GM12878 (cell line): Measurements from ENCODE around the gene EML1. TPM values are rescaled to one million over a fixed set of nuclear protein-coding genes. Genes with fewer than 3 reads are reported as not detected.

Experiments
- ATAC-seq: fragments of 200-7000 bp; cut with Tn5 transposase; 3 replicates; pipeline ENCODE4 v1.9.1; 2020; ENCODE audit warnings: mild to moderate bottlenecking, moderate library complexity
- BruUV-seq: library from RNA; stranded (reverse); fragments of 400-500 nt; replicated peaks from 2 replicates; lab custom pipeline; 2021; lab: Mats Ljungman, UMichigan
- CTCF ChIA-PET: fragments of 300-600 bp; sonication (Branson Sonifier 250); formaldehyde crosslinking; extraction: SDS; loops from one replicate; lab custom pipeline; 2021; ENCODE audit warnings: inconsistent platforms; lab: Yijun Ruan, JAX
- POLR2A ChIA-PET: fragments of 350-600 bp; formaldehyde crosslinking; extraction: SDS; loops from one replicate; lab custom pipeline; 2021; ENCODE audit warnings: inconsistent platforms; lab: Charles Lee
- RAD21 ChIA-PET: fragments of 300-600 bp; sonication (Branson Sonifier 250); formaldehyde crosslinking; loops from one replicate; lab custom pipeline; 2023; ENCODE audit warnings: antibody characterized with exemption; ENCODE audit not compliant: unreplicated experiment; lab: Charles Lee
- SMC1A ChIA-PET: fragments of 300-600 bp; sonication (Branson Sonifier 250); formaldehyde crosslinking; loops from one replicate; lab custom pipeline; 2023; ENCODE audit not compliant: unreplicated experiment, uncharacterized antibody; lab: Charles Lee
- DNase-seq: peaks from one replicate; pipeline ENCODE4 v3.0.0-alpha.2; 2011; ENCODE audit warnings: low read depth, low spot score
- FAIRE-seq: peaks from 3 replicates; lab custom pipeline; 2011; peaks lifted over from hg19 to GRCh38; lab: Jason Lieb, UNC
- H2AFZ ChIP-seq: 2 replicates; pipeline ENCODE4 v1.6.0; 2011; ENCODE audit warnings: low read depth, low read length, control low read depth; ENCODE audit not compliant: control insufficient read depth
- H3K27ac ChIP-seq: 2 replicates; pipeline ENCODE4 v1.5.1; 2011; ENCODE audit warnings: control low read depth; ENCODE audit not compliant: control insufficient read depth, insufficient read depth
- H3K27me3 ChIP-seq, 2 experiments: replicated peaks in 1 of 2; 2 replicates each; pipeline versions ENCODE4 v1.6.0 to v1.6.1; 2011; ENCODE audit warnings: low read length in 1 of 2; ENCODE audit not compliant: control insufficient read depth in 2 of 2, insufficient read depth in 2 of 2
- H3K36me3 ChIP-seq, 2 experiments: 2 replicates each; pipeline ENCODE4 v1.5.1; 2011; ENCODE audit warnings: low read length in 1 of 2; ENCODE audit not compliant: control insufficient read depth in 2 of 2, insufficient read depth in 2 of 2
- H3K4me1 ChIP-seq: 2 replicates; pipeline ENCODE4 v1.6.1; 2011; ENCODE audit warnings: mild to moderate bottlenecking, low read length, moderate library complexity, mixed read lengths; ENCODE audit not compliant: control insufficient read depth, insufficient read depth
- H3K4me2 ChIP-seq: 2 replicates; pipeline ENCODE4 v1.6.0; 2011; ENCODE audit warnings: control low read depth; ENCODE audit not compliant: control insufficient read depth, insufficient read depth
- H3K4me3 ChIP-seq: fragments of 200-600 bp; sonication (generic); 2 replicates; pipeline ENCODE4 v1.5.1; 2016
- H3K79me2 ChIP-seq: 2 replicates; pipeline ENCODE4 v1.6.0; 2011; ENCODE audit warnings: low read length; ENCODE audit not compliant: control insufficient read depth, insufficient read depth
- H3K9ac ChIP-seq: 2 replicates; pipeline ENCODE4 v1.8.0; 2011; ENCODE audit warnings: low read length, control low read depth, mixed read lengths; ENCODE audit not compliant: control insufficient read depth, insufficient read depth
- H3K9me3 ChIP-seq: replicated peaks from 3 replicates; pipeline ENCODE4 v1.5.1; 2011; ENCODE audit warnings: mild to moderate bottlenecking, low read length; ENCODE audit not compliant: control insufficient read depth, insufficient read depth
- H4K20me1 ChIP-seq: 2 replicates; pipeline ENCODE4 v1.6.0; 2011; ENCODE audit not compliant: control insufficient read depth, insufficient read depth
- ATF2 ChIP-seq: IDR thresholded peaks from 2 replicates; pipeline ENCODE4 v1.6.1; 2012; ENCODE audit warnings: low read length, inconsistent platforms
- CREM ChIP-seq: IDR thresholded peaks from 2 replicates; pipeline ENCODE4 v1.6.1; 2014; ENCODE audit warnings: antibody characterized with exemption, low read depth
- E2F4 ChIP-seq: IDR thresholded peaks from 2 replicates; pipeline ENCODE4 v1.6.1; 2012; ENCODE audit warnings: low read depth, low read length, improper control_type of control experiment
- MYB ChIP-seq: fragments of 150-350 bp; IDR thresholded peaks from 2 replicates; pipeline ENCODE4 v1.6.1; 2014; ENCODE audit warnings: mild to moderate bottlenecking, low read depth, low read length, borderline replicate concordance
- NFYA ChIP-seq: IDR thresholded peaks from 2 replicates; pipeline ENCODE4 v1.6.1; 2011; ENCODE audit warnings: low read depth, mild to moderate bottlenecking, low read length, improper control_type of control experiment, borderline replicate concordance
- NR2C2 ChIP-seq: IDR thresholded peaks from 2 replicates; pipeline ENCODE4 v1.6.1; 2011; ENCODE audit warnings: borderline replicate concordance, low read depth; ENCODE audit not compliant: control insufficient read depth, insufficient read length
- POLR2AphosphoS2 ChIP-seq: IDR thresholded peaks from 2 replicates; pipeline ENCODE4 v1.6.1; 2011; ENCODE audit warnings: low read depth, mild to moderate bottlenecking, low read length, improper control_type of control experiment, moderate library complexity
- RELA ChIP-seq: fragments of 450-650 bp; IDR thresholded peaks from 2 replicates; pipeline ENCODE4 v1.8.0; 2014; ENCODE audit warnings: borderline replicate concordance; ENCODE audit not compliant: partially characterized antibody
- STAT3 ChIP-seq: IDR thresholded peaks from 2 replicates; pipeline ENCODE4 v1.6.1; 2011; ENCODE audit warnings: low read depth, low read length, improper control_type of control experiment
- ZBED1 ChIP-seq: IDR thresholded peaks from 2 replicates; pipeline ENCODE4 v1.6.1; 2016; ENCODE audit warnings: borderline replicate concordance
- ZNF207 ChIP-seq: fragments of 450-650 bp; IDR thresholded peaks from 2 replicates; pipeline ENCODE4 v1.6.1; 2014; ENCODE audit warnings: antibody characterized with exemption, mild to moderate bottlenecking, borderline replicate concordance
- WGBS: methylation state at CpG from one replicate; pipeline ENCODE4 v1.1.6; 2016; ENCODE audit warnings: low lambda C conversion rate; ENCODE audit not compliant: insufficient replicate concordance, insufficient coverage; ENCODE audit errors: missing lambda C conversion rate; 5-methylcytosine and 5-hydroxymethylcytosine counted together
- in situ Hi-C: fragments of 300-500 bp; cut with MboI; formaldehyde crosslinking; loops from 9 replicates; pipeline ENCODE4 v1.14.3; 2018; ENCODE audit warnings: mixed read lengths
- intact Hi-C: fragments of 100-400 bp; cut with micrococcal nuclease; formaldehyde crosslinking; loops from one replicate; pipeline ENCODE4 v1.14.2; 2022; ENCODE audit not compliant: unreplicated experiment
- polyA plus RNA-seq, 11 experiments: library from polyadenylated mRNA; depleted of rRNA in 4 of 11; unstranded in 6 of 11; stranded (reverse) in 5 of 11; fragments of >200 nt; fragmentation: Nextera tagmentation in 4 of 11; fragmentation: Illumina TruSeq in 1 of 11; extraction: Ambion mirVana in 4 of 11; extraction: Trizol in 1 of 11; gene quantifications; 1 replicate in 1 of 11; 2 replicates in 10 of 11; pipeline versions ENCODE4 v1.2.1 to v1.2.3, GENCODE V29; 2011 to 2016; ENCODE audit warnings: inconsistent platforms in 2 of 11, missing spikeins in 2 of 11, low read depth in 1 of 11
- total RNA-seq, 4 experiments: library from RNA; depleted of rRNA in 3 of 4; stranded (reverse); fragments of >200 nt in 3 of 4; fragmentation: Illumina TruSeq in 1 of 4; extraction: Trizol in 1 of 4; gene quantifications; 2 replicates each; pipeline versions ENCODE4 v1.2.1 to v1.2.3, GENCODE V29; 2013 to 2021

EML1 gene
- total and polyA plus RNA-seq, 10 of the 15 experiments (the other 5 are each of a cell fraction or from before 2014, with no cell fraction given), result 0.05 to 3.4 (median 0.11) TPM; not detected in 3

GRCh38 chr14:99938376-99938775 is 145.2 kb downstream of the EML1 start:
- TF ChIP-seq POLR2AphosphoS2, result no peak
- TF ChIP-seq, all 136 proteins: peak for 0
- H3K9me3 ChIP-seq, result no peaks in the 10 kb centered on the region
- intact Hi-C loops, result no loop called here
- CTCF ChIA-PET, result interaction anchor here (1.9 kb wide), 1 partner anchor 9 kb away, joined by 4 read pairs; no protein-coding TSS in a partner anchor
- H3K4me3 ChIP-seq, result no peak overlapping the region
- no peaks in the 10 kb centered on the region for H3K36me3 ChIP-seq
- H3K4me1 ChIP-seq, result peaks cover 8% of the 10 kb centered on the region; the same call in 1 of the 2 replicates
- RAD21 ChIA-PET, result interaction anchor here (0.8 kb wide), 1 partner anchor 9 kb away, joined by 3 read pairs; no protein-coding TSS in a partner anchor
- ATAC-seq (no peak), DNase-seq (no peak), FAIRE-seq (no peak)
- H3K4me2 ChIP-seq, result no peak overlapping the region
- SMC1A ChIA-PET, result interaction anchor here (1.1 kb wide), 1 partner anchor 9 kb away, joined by 3 read pairs; no protein-coding TSS in a partner anchor
- H2AFZ ChIP-seq, result no peak overlapping the region
- in situ Hi-C loops, result no loop called here
- POLR2A ChIA-PET, result no interaction called here
- no peak overlapping the region for H3K9ac ChIP-seq
- 0 out of 4 replicates have a peak, but pooled peaks cover 0 to 1% of the 10 kb centered on the region in 2 experiments for H3K27me3 ChIP-seq
- H4K20me1 ChIP-seq, result no peaks in the 10 kb centered on the region
- no TSS peak for BruUV-seq
- no peak overlapping the region for H3K27ac ChIP-seq
- 43% methylated on average over 8 of the region's 8 CpGs for WGBS
- no peaks in the 10 kb centered on the region for H3K79me2 ChIP-seq

- TF ChIP-seq NFYA (no peak), RELA (no peak), ATF2 (no peak), STAT3 (no peak), NR2C2 (no peak), CREM (no peak), MYB (no peak), ZNF207 (no peak), ZBED1 (no peak), E2F4 (no peak)
- Histone ChIP-seq H2AFZ (no peak overlapping the region), H3K9ac (no peak overlapping the region), H3K9me3 (no peaks in the 10 kb centered on the region), H3K36me3 (no peaks in the 10 kb centered on the region), H3K27ac (no peak overlapping the region), H3K4me2 (no peak overlapping the region), H4K20me1 (no peaks in the 10 kb centered on the region), H3K4me1 (peaks cover 8% of the 10 kb centered on the region; the same call in 1 of the 2 replicates), H3K79me2 (no peaks in the 10 kb centered on the region), H3K4me3 (no peak overlapping the region), H3K27me3 (peaks cover 0 to 1% of the 10 kb centered on the region in 2 experiments; a peak in 3 of 4 replicates)
- POLR2A ChIA-PET, result no interaction called here
- no TSS peak for BruUV-seq
- in situ Hi-C loops, result no loop called here
- 66% methylated on average over 15 of the region's 15 CpGs for WGBS
- intact Hi-C loops, result no loop called here
- ATAC-seq (no peak), FAIRE-seq (no peak), DNase-seq (no peak)
- CTCF ChIA-PET, result interaction anchor here (1.9 kb wide), 1 partner anchor 9 kb away, joined by 4 read pairs; no protein-coding TSS in a partner anchor
- RAD21 ChIA-PET, result interaction anchor here (0.8 kb wide), 1 partner anchor 10 kb away, joined by 3 read pairs; no protein-coding TSS in a partner anchor
- SMC1A ChIA-PET, result interaction anchor here (1.1 kb wide), 1 partner anchor 8 kb away, joined by 3 read pairs; no protein-coding TSS in a partner anchor
Measured at GRCh38 chr14:99938896-99939295, 145.7 kb downstream of the EML1 start.
